ENCODE measurements around the gene TSPAN31.

Gene TSPAN31

DNA sequence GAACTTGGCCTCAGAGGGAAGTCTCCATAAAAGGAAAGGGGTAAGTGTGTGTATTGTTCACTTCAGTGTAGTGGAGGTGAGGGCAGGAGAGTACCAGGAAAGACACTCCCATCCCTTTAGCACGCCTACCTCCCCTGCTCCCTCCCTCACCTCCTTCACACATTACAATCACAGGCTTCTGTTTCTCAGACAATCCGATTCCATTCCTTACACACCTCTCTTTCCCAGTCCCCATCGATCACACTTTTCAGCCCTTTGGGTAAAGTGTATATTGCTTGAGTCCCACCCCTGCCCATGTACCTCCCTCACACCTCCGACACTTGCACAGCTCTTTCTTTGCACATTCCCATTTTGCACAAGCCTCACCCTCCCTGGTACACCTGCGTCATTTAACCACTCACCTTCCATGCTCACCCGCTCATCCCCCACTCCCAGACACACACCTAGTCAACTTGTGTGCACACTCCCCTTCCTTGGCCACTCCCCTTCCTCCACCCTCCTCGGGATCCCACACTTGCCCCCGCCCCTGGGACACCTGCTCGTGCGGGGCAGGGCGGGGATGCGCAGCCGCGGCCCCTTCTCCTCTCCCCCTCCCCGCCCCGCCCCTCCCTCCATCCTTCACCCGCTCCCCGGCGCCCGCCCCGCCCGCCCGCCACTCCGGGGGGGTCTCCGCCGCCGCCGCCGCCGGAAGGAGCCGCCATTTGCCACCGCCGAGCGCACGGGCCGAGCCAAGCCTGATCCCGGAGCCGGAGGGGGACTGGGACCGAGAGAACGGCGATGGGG is 9.8 kb downstream of the TSPAN31 start, which contains the start of gene MARCHF9:
Gene MARCHF9, plus strand, starts transcription at position 693 of the 783 bp plus-strand sequence. CDS start 426 bp downstream, outside the sequence.
- peak; percentile 91 for DNase-seq

DNA sequence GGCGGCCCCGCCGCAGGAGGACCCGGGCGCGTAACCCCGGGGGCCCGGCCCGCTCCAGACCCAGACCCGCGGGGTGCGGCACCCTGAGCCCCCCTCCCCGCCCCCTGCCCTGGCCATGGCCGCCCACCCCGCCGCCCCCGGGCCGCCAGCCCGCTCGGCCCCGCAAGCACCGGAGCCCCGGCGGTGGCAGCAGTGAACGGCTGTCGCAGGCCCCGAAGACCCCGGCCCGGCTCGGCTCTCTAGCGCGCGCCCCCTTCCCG is 10.3 kb downstream of the TSPAN31 start:
- no peak for DNase-seq

DNA sequence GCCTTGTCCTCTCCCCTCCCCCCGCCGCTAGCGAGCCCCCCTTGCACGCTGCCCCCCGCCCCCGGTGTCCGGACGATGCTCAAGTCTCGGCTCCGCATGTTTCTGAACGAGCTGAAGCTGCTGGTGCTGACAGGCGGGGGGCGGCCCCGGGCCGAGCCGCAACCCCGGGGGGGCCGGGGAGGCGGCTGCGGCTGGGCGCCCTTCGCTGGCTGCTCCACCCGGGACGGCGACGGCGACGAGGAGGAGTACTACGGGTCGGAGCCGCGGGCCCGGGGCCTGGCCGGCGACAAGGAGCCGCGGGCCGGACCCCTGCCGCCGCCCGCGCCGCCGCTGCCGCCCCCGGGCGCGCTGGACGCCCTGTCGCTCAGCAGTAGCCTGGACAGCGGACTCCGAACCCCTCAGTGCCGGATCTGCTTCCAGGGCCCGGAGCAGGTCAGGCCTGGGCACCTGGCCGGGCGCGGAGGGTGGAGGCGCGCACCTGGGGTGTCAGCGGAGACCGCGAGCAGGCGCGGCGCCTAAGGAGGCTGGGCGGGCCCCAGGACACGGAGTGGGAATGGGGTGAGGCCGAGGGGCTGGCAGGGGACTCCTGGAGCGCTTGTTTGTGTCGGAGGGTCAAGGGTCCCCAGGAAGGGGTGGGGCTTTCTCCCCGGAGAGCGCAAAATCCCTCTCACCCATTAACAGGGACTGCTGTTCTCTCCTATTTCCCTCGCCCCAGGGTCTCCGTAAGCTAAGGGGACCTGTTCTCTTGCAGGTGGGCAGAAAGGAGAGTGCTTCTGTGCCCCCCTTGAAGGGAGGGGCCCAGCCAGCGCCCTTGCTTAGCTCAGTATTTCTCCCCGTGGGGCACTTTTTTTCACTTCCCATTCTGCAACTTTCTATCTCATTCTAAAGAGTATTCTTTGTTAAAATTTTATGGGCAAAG is 10.9 kb downstream of the TSPAN31 start:
- peak; percentile 54 for DNase-seq

DNA sequence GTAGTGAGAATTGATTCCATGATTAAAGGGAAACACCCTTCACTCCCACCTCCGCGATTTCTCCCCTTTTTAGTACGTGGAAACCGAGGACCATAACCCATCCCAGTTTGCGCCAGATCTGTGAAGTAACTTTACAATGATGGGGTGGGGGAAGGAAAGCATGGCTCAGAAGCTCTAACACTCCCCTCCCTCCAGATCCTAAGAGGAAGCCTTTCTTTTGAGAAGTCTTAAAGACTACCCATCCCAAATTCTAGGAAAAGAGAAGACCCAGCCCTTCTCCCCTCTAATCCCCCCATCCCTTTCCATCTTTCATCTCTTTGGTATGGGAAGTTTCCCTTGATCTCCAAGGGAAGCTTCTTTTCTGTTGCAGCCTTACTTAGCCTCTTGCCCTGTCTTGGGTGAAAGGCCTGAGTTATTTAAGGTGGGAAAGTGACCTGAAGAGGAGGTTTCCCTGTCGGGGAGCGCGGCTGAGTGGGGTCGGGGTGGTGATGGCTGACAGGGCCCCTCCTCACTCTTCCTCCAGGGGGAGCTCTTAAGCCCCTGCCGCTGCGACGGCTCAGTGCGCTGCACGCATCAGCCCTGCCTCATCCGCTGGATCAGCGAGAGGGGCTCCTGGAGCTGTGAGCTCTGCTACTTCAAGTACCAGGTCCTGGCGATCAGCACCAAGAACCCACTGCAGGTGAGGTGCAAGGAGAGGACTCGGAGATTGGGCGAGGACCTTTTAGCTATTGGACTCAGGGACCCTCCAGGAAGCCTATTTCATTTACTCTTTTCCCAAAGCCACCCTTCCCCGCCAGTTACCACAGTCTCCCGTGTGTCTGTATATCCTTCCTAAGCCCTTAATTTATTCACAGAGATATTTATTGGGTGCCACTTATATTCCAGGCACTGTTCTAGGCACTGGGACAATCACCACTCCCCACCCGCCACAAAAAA is 11.8 kb downstream of the TSPAN31 start:
- peak; percentile 48 for DNase-seq

DNA sequence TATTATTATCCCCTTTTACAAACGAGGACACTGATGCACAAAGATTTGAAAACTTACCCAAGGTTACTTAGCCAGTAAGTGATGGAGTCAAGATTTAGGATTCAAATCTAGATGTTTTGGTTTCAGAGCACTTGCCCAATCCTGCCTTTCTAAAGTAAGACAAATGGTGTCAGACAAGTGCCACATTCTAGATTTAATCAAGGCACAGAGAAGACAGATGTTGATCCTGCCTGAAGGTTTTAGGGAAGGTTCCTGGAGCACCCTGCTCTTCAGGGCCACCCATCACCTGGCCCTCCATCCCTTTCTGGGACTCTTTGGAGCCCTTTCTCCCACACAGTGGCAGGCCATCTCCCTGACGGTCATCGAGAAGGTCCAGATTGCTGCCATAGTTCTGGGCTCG is 12.9 kb downstream of the TSPAN31 start:
- DNase-seq = no peak

DNA sequence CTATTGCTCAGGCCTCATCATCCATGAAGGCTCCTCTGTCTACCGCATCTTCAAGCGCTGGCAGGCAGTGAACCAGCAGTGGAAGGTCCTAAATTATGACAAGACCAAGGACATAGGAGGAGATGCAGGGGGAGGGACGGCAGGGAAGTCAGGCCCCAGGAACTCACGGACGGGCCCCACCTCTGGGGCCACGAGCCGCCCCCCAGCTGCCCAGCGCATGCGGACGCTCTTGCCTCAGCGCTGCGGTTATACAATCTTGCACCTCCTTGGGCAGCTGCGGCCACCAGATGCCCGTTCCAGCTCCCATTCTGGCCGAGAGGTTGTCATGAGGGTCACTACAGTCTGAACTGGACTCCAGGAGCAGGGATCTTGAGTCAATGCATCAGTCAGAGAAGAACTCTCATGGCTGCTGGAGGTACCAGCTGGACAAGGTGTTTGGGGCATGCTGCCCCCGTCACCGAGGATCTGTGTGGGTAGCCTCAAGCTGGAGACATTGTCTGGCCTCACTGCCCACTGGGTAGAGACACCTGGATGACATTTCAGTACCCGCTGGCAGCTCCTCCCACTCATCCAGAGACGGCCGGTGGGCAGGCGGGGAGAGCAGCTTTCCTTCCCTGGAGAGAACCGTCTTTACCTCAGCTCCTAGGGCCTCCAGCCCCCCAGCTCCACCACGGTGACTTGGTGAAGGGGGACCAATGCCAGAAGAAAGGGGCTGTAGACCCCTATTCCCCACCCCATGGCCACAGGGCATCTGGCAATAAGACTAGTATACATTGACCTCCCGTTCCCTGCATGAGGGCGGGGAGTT is 13.9 kb downstream of the TSPAN31 start:
- DNase-seq = no peak

GRCh38 chr12:57759360-57759980 is 14.6 kb downstream of the TSPAN31 start:
- DNase-seq = peak; percentile 14

DNA sequence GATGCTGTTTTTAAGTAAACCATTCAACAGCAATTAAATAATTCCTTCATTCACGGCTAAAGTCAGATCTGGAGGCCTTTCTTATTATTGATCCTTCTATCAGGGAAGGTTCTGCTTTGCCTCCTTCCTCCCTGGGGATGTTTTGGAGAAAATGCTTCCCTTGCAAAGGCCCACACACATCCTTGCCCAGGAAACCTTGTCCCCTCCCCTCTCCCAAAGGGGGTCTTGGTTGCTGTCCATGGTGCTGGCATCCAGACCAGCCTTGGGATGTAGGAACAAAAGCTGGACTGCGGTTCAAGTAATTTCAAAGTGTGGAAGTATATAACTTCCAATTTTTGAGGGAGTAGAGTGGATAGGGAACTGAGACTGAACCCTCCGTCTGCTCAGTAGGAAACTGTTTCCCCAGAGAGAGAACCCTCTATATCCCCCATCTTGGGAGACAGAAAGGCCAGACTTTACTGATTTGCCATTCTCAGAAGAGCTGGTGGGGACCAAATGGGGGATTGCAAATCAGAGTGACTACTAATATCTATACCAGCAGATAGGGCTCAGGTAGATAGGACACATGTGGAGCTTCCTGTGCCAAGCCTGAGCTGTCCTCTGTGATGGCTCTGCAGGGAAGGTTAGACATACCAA is 15.6 kb downstream of the TSPAN31 start:
- no peak for DNase-seq

DNA sequence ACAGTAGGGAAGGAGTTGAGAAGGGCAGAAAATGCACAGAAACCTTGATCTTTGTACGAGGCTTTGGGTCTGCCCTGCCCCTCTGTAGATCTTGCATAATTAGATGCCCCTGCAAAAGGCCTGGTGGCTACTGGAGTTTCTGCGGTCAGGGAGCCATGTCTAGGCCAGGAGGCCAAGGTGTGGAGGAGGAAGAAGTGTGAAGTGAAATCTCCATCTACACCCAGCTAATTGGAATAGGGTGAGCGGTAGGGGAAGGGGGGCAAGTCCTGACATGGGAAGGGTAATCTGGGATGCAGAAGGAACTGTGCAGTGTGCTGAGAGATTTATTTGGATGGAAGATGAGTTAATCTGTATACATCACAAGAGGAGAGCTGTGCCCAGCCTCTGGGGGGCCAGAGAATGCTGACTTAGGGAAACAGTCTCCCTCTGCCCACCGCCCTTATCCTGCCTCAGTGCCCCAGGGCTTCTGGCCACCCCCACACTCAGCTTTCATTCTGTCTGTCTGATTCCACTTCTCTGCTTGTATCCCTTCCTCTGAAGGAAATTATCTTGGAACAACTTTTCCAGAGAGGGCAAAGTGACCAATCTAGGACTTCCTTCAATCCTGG is 16.7 kb downstream of the TSPAN31 start:
- no peak for DNase-seq

DNA sequence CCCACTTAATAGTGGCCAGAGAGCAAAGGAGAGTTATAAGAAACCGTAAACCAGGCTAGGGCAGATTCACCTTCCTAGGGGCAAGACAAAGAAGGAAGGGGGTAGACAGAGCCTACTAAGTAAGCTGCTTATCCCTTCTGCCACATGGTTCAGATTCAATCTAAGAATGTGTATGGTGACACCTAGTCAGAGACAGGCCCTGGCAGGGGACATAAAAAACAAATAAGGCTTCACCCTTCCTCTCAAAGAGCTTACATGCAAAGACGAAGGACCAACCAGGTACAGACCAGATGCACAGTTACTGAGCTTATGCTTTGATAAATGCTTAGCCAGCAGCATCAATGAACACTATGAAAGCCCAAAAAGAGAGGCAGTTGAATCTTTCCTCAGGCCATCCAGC is 17.6 kb downstream of the TSPAN31 start:
- DNase-seq = no peak

GRCh38 chr12:57763881-57764661 is 19.2 kb downstream of the TSPAN31 start:
- DNase-seq = no peak

DNA sequence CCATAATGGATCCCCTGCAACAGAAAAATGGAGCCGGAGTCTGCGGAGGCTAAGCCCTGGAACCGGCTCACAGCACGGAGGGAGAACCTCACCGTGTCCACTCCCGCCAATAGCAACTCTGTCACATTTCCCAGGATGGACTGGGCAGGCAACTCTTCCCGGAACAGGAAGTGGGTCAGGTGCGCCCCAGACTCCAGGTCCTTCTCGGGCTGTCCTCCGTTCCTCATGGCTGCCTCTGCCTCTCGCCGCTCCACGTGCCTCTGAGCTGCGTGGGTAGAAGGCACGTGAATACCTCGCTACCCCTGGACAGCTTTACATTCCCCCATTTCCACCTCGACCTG is 19.8 kb downstream of the TSPAN31 start:
- peak; percentile 48 for DNase-seq

DNA sequence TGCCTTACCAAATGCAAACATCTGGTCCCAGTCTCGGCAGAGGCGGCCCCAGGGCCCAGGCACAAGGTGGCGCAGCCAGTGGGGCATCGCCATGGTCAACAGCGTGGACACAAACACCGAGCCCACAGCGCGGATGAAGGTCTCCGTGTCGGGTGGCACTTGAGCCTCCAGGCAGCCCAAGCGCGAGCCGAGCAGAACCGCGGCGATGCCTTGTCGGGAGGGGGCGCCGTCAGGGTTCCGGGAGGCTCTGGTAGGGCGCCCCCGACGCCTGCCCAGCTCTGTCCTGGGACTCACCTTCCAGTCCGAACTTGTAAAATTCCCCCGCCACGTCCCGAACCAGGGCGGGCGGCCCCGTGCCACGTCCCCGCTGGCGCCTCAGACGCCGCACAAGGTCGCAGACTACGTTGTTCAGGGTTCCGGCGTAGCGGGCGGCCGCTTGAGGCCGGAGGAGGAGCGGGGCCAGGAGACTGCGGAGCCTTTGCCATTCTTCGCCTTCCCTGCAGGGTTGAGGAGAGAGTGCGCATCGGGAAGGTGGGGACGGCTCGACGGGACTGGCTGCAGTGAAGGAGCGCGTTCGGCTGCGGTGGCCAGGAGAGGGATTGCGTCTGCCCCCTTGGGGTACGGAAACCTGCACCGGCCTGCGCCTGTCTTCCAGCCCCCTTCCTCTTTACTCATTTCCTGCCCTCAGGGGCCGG is 20.3 kb downstream of the TSPAN31 start:
- peak; percentile 44 for DNase-seq

- DNase-seq = no peak
These were observed 21.0 kb downstream of the TSPAN31 start for GRCh38 chr12:57765698-57766463.

GRCh38 chr12:57766464-57767304 is 21.8 kb downstream of the TSPAN31 start, which contains the start of gene CYP27B1:
Gene CYP27B1, minus strand, starts transcription at chr12:57767078. Its CDS starts 37 bp downstream, at chr12:57767041.
- peak; percentile 9 for DNase-seq

- no peak for DNase-seq
These were observed 22.5 kb downstream of the TSPAN31 start for GRCh38 chr12:57767305-57767698.

- DNase-seq = no peak
These were observed 23.0 kb downstream of the TSPAN31 start for GRCh38 chr12:57767876-57768275.

All from COR-L47 (cell line).